ENCODE data around the gene KSR1.

- TF ChIP-seq ELF4 (IDR thresholded peaks at IDR 0.05), result no peak
- TF ChIP-seq BHLHE40 (IDR thresholded peaks at IDR 0.05; ENCODE audit: borderline replicate concordance), result no peak
- no peak for TF ChIP-seq HDGF (IDR thresholded peaks at IDR 0.05; ENCODE audit: borderline replicate concordance)
- no peak for TF ChIP-seq FOXA1 (IDR thresholded peaks at IDR 0.05)
- TF ChIP-seq SP1 (IDR thresholded peaks at IDR 0.05), result no peak
- no peak for TF ChIP-seq TARDBP (IDR thresholded peaks at IDR 0.05)
- no peak for TF ChIP-seq FOXM1 (IDR thresholded peaks at IDR 0.05; ENCODE audit: borderline replicate concordance)
- TF ChIP-seq NFRKB (IDR thresholded peaks at IDR 0.05), result no peak
- no peak for TF ChIP-seq FOXK2 (IDR thresholded peaks at IDR 0.05)
These were observed 139.0 kb downstream of the KSR1 start for GRCh38 chr17:27595208-27595607.
